A549 treated with AZD9567 at 1 μM for 4 hours (cell line): ENCODE data around the gene STK24. TPM values are rescaled to one million over a fixed set of nuclear protein-coding genes. Genes with fewer than 3 reads are reported as not detected.

ENCODE experiments used
- total RNA-seq: library from RNA; stranded (reverse); fragments of 200-300 nt; extraction: Qiagen RNA extraction; gene quantifications from 5 replicates; pipeline ENCODE4 v1.2.3, GENCODE V29; 2022; ENCODE audit not compliant: insufficient read depth

Gene STK24
- total RNA-seq = 53.7 to 92.9 TPM (median 57.0 TPM) in 5 replicates

DNA sequence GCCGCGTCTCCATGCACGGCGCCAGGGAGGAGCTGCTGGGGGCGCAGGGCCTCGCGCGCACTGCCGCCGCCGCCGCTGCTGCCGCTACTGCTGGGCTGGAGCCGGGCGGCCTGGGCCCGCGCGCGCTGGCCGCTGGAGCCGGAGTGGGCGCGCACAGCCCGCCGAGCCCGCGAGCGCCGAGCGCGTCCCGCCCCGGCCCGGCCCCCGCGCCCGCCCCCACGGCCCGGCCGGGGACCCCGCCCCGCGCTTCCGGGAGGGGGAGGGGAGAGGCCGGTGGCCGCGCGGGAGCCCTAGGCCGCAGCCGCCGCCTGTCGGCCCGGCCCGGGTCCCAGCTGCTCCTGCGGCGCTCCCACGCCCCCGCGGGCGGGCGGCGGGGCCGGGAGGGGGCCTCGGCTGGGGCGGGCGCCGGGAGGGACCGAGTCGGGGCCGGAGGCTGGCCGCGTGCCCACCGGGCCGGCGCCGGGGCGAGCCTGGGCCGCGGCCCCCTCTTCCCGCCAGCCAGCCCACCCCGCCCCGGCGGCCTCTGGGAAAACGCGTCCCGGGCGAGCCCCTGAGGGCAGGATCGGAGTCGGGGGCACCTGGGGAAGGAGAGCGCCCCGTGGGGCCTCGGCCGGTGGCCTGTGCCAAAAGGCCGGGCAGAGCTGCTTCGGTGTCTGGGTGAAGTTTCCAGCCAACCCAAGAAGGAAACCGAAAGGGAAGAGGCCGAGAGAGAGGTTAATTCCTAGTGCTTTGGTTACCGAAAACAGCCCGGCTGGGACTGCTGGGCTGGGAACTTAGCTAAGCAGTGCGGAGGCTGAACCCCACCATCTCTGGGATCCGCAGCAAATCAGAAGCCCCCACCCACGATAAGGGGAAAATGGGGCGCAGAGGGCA, at the start of gene STK24:
Gene STK24 (minus strand): TSS at position 145 of the 873 bp plus-strand sequence. CDS start 321 bp downstream, outside the sequence.

Other genes starting within 250 kb of the STK24 start
- 0.03 to 0.05 TPM (median 0.03 TPM) in 3 of 5 replicates, not detected in the others for gene SLC15A1, start 175.6 kb upstream of the STK24 start, total RNA-seq